CD4-positive, alpha-beta T cell treated with Interleukin-2 at 100 ng/mL for 4 hours (primary cell): ENCODE data around the gene TIMM44.
"Not testable (repeated sequence)": the region's sequence is repeated elsewhere in the genome, so short reads cannot be mapped to it uniquely, and the experiment has no call there.

ENCODE experiments used
- DNase-seq: peaks from one replicate; pipeline ENCODE4 v3.0.0-alpha.2; 2020; ENCODE audit warnings: low spot score

Gene TIMM44

GRCh38 chr19:7925171-7925851, 18.2 kb downstream of the TIMM44 start:
- peak; percentile 70 for DNase-seq

DNA sequence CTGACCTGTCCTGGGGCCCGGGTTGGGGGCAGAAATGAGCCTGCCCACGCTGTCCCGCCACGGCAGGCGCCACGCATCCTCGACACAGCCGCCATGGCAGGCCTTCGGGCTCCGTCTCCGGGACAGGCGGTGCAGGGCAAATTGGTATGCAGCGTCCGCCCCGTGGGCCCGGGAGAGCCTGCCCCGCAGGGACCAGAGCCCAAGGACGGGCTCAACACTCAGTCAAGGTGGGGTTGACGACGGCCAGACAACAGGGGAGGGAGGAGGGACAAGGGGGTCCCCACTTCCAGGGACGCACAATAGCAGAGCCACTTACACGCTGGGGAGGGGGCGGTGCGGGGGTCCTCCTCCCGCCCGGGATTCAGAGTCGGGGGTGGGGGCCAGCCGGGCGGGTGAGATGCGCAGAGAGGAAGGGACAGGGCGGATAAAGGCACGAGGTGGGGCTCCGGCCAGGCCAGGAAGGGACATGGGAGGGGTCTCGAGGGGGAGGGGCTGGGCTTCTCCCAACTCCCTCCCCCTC, 18.8 kb downstream of the TIMM44 start:
- no peak for DNase-seq

- no peak for DNase-seq
Observed at GRCh38 chr19:7924241-7924640, 19.2 kb downstream of the TIMM44 start.

DNA sequence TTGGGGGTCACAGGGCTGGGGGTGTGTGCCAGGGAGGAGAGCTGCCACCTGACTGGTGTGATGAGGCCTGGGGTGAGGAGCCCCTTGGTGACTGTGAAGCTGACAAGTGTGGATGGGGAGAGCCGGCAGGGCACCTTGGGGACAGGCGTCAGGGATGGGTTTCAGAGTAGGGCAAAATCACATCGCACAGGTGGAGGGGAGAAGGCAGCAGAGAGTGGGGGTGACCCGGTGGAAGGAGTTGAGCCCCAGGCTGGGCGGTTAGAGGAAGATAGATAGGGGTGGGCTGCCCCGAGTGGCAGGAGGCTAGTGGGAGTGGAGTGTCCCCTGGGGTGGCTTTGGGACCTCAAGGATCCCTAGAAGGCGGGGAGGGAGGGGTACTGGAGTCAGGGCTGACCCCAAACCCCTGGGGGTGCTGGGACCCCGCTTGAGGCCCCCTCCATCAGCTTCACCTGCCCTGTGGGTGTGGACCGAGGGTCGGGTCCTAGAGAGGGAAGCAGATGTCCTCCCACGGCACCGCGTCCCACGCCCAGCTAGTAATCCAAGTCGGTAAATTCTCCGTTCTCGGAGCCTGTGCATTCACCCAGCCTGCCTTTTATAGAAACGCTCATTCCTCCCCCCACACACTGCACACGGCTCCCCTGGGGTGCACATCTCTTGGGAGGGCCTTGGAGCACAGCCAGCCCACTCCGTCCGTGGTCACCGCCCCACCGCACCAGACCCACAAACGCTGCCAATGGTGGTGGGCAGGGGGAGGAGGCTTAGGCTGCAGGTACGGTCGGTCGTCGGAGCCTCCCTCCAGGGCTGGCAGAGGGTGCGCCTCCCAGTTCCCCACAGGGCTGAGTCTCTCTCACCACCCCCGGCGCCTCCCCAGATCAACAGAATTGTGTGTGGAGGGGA, 19.9 kb downstream of the TIMM44 start:
- no peak for DNase-seq

DNA sequence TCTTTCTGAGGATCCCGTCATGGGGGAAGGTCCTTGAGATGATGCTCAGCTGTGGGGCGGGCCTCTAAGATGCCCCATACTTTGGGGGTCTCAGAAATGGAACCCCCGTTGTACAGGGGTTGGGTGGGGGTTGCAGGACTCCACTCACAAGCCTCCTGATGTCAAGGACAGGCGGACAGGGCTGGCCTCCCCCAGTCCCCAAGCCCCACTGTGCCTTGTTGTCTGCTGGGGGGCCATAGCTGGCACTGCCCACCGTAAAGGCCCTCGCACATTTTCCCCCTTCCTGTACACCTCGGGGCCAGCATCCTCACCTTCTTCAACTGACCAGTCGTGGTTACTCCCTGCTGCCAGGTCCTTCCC, 20.6 kb downstream of the TIMM44 start:
- no peak for DNase-seq

DNA sequence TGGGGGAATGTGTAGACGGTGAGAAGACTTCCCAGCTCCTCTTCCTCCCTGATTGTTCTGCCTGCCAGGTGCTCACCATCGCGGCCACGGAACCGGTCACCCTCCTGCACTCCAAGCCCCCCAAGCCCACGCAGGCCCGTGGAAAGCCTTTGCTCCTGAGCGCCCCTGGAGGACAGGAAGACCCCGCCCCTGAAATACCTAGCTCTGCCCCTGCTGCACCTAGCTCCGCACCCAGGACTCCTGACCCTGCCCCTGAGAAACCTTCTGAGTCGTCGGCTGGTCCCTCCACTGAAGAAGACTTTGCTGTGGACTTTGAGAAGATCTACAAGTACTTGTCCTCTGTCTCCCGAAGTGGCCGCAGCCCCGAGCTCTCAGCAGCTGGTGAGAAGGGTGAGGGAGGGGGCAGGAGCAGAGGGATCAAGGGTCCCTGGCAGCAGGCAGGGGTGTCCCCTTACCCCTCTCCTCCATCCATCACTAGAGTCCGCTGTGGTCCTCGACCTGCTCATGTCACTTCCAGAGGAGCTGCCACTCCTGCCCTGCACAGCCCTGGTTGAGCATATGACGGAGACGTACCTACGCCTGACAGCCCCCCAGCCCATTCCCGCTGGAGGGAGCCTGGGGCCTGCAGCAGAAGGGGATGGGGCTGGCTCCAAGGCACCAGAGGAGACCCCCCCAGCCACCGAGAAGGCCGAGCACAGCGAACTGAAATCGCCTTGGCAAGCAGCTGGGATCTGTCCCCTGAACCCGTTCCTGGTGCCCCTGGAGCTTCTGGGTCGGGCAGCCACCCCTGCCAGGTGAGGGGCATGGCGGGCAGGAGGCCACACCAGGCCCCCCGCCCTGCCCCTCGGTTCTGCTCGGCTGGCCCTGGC, 21.3 kb downstream of the TIMM44 start:
- no peak for DNase-seq

DNA sequence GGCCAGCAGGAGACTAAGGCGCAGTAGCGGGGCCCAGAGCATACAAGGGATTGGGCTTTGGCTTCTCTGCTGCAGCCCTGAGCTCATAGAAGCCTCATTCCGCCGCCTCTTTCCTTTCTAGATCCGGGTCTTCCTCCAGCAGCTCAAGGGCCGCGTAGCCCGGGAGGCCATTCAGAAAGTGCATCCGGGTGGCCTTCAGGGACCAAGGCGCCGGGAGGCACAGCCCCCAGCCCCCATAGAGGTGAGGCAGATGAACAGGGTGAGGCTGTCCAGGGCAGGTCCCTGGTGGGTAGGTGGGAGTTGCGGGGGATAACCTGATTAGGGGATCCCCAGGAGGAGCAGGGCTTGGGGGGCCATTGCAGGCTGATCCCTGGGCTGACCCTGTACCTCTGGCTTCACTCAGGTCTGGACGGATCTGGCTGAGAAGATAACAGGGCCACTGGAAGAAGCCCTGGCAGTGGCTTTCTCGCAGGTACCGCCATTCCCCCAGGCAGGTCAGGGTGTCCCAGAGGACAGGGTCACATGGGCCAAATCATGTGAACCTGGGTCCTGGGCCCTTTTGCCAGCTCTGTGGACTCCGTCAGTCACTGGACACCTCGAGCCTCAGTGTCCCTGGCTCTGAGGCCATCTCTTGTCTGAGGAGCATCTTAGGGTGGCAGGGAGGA, 22.0 kb downstream of the TIMM44 start:
- no peak for DNase-seq

GRCh38 chr19:7920519-7921301, 22.8 kb downstream of the TIMM44 start:
- DNase-seq = peak; percentile 99

DNA sequence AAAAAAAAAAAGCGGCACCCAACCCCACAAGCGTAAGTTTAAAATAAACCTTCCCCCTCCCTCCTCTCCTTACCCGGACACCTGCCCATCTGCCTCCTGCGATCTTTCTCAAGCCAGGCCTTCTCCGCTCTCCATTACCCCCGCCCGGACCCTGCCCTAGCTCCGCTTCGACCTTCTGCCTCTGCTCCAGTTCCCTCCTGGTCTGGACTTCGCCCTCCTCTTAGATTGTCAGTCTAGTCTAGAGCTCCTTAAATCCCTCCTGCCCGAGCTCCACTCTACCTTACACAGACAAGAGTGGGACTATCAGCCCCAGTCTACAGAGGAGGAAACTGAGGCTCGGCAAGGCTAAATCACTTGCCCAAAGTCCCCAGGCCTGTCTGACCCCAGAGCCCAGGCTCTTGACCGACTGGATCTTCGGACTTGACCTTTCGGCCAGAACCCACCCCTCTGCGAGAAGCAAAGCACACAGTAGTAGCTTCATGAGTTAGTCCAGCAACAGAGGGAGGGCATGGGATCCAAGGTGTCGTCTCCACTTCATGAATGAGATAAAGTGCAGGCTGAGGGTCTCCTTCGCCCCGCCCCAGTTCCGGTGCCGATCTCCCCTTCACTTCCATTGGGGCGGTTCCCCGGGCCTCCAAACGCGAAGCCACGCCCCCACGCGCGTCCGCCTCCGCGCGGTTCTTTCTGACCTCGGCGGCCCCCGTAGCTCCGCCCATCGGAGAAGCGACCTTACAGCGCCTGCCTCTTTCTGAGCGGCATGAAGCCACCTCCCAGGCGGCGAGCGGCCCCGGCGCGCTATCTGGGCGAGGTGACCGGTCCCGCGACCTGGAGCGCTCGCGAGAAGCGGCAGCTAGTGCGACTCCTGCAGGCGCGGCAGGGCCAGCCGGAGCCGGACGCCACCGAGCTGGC, 23.6 kb downstream of the TIMM44 start, which contains the start of gene SNAPC2:
SNAPC2 (plus strand) TSS at position 729 of the 909 bp plus-strand sequence; CDS start at position 758, 29 bp downstream.
- peak; percentile 97 for DNase-seq

DNA sequence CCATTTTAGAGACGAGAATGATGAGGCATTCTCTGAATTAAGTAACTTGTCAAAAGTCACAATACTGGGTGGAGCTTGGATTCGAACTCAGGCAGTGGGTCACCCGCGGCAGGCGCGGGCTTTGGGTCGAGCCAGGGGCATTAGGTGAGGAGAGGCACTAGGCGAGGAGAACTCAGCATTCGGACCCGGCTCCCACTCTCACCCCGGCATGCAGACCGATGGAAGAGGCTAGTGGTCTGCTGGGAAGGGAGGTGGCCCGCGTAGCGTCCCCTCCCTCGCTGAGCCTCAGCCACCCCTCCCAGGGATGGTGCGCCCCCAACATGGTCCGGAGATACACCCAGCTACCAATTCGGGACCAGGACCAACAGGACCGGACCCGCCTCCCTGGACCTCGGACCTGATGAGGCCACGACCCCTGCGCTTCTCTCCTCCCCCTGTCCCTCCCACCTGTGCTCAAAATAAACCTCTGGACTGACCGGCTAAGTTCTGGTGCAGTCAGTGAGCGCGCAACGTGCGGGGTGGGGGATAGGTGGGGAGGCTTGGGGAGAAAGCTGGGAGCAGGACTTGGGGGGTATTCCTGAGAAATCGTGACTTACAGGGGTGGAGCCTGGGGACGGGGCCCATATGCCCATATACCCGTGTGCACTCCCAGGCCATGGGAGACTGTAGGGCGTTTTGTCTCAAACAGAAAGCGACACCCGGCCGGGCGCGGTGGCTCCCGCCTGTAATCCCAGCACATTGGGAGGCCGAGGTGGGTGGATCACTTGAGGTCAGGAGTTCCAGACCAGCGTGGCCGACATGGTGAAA, 24.6 kb downstream of the TIMM44 start:
- DNase-seq = no peak

GRCh38 chr19:7918062-7918614, 25.3 kb downstream of the TIMM44 start:
- not testable (repeated sequence) for DNase-seq

GRCh38 chr19:7917267-7918061, 26.0 kb downstream of the TIMM44 start:
- DNase-seq = peak; percentile 54

GRCh38 chr19:7916955-7917266, 26.6 kb downstream of the TIMM44 start:
- DNase-seq = no peak

DNA sequence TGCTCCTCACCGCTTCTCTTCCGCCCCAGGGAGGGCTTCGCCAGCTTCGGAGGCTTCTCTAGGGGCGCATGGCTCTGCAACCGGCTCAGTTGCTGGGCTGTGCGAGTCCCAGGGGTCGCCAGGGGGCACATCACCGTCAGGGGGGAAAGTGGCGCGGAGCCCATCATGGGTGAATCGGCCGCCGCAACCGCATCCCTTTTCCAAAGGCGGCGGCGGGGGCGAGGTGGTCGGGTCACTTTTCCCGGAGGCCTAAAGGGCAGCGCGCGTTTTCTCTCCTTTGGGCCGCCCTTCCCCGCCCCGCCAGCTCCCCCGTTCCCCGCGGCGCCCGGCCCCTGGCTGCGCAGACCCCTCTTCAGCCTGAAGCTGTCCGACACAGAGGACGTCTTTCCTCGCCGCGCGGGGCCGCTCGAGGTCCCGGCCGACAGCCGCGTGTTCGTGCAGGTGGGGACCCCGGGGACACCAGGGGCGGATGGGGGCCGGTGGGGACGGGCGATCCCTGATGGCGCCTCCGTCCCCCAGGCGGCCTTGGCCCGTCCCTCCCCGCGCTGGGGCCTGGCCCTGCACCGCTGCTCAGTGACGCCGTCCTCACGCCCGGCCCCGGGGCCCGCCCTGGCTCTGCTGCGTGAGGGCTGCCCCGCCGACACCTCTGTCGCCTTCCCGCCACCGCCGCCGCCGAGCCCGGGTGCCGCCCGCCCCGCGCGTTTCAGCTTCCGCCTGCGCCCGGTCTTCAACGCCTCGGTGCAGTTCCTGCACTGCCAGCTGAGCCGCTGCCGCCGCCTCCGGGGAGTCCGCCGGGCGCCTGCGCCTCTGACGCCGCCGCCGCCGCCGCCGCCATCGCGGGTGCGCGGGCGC, 27.1 kb downstream of the TIMM44 start:
- peak; percentile 33 for DNase-seq

DNA sequence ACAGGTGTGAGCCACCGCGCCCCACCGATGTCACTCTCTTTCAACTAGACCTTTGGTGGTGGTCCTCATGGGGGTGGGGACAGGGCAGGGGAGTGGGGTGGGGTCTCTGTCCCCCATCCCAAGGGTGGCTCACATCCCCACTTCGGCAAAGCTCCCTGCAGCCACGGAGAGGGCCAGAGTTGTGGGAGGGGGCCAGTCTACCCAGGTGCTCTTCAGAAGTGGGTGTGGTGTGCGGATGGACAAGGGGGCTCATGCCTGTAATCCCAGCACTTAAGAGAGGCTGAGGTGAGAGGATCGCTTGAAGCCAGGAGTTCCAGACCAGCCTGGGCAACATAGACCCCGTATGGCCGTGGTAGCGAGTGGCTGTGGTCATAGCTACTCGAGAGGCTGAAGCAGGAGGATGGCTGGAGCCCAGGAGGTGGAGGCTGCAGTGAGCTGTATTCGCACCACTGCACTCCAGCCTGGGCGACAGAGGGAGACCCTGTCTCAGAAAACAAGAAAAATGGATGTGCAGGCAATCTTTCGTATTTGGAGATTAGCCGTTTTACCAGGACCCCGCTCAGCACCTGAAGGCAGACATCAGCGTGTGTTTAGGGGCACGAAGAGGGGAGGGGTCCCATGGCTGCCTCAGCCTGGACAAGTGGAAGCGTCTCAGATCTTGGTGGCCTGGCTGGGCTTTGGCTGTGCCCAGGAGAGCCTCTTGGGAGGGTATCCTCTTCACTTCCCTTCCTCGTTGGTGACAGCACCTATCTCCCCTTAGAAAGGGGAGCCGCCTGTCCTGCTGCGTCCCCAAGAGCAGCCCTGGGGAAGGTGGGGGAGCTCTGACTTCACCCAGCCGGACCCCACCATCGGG, 28.0 kb downstream of the TIMM44 start:
- no peak for DNase-seq

DNA sequence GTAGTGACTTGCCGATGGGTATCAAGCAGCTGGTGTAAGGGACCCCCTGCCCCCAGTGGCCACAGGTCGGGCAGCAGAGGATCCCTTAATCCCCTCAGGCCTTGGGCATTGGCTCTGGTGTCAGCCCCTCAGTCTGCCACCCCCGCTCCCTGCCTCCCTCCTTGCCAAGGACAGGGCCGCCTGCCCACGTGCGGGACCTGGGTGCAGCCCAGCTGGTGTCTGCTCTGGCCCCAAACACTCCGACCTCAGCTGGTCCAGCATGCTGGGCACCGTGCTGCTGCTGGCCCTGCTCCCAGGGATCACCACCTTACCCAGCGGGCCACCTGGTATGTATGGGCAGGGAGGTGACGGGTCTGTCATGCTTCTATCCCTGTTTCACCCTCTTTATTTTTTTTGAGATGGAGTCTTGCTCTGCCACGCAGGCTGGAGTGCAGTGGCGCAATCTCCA, 28.8 kb downstream of the TIMM44 start, which contains the start of gene TGFBR3L:
TGFBR3L (plus strand) TSS at position 233 of the 448 bp plus-strand sequence.
- DNase-seq = no peak
